HepG2 (cell line): ENCODE results near the gene UGT2B28.
"Not testable (repeated sequence)": the region's sequence is repeated elsewhere in the genome, so short reads cannot be mapped to it uniquely, and the experiment has no call there.

Source experiments
- EP300 ChIP-seq, 3 experiments: sonication (generic) in 1 of 3; formaldehyde crosslinking in 1 of 3; IDR thresholded peaks; 2 replicates each; pipeline versions ENCODE4 v1.5.1 to v1.6.1; 2011 to 2020; ENCODE audit warnings: low read depth in 2 of 3, low read length in 2 of 3, borderline replicate concordance in 1 of 3, improper control_type of control experiment in 1 of 3, mild to moderate bottlenecking in 1 of 3, missing genetic modification reagents in 1 of 3, moderate library complexity in 1 of 3
- FOXK1 ChIP-seq: sonication (generic); formaldehyde crosslinking; IDR thresholded peaks from 2 replicates; pipeline ENCODE4 v1.4.0; 2020; ENCODE audit warnings: low read depth, missing genetic modification reagents, borderline replicate concordance
- KLF6 ChIP-seq: IDR thresholded peaks from 2 replicates; pipeline ENCODE4 v1.8.0; 2016; ENCODE audit warnings: missing biosample characterization, missing genetic modification reagents
- NFYC ChIP-seq: IDR thresholded peaks from 2 replicates; pipeline ENCODE4 v1.6.1; 2016; ENCODE audit warnings: missing genetic modification reagents, missing compliant biosample characterization
- NR2F2 ChIP-seq: IDR thresholded peaks from 2 replicates; pipeline ENCODE4 v1.6.1; 2012; ENCODE audit warnings: low read depth, inconsistent platforms, borderline replicate concordance
- POLR2AphosphoS5 ChIP-seq: IDR thresholded peaks from 2 replicates; pipeline ENCODE4 v1.6.1; 2012; ENCODE audit warnings: low read depth, low read length
- SIN3B ChIP-seq: fragments of 150-350 bp; IDR thresholded peaks from 2 replicates; pipeline ENCODE4 v1.6.1; 2014; ENCODE audit warnings: low read length
- TRIM24 ChIP-seq: sonication (generic); formaldehyde crosslinking; IDR thresholded peaks from 2 replicates; pipeline ENCODE4 v1.8.0; 2022; ENCODE audit warnings: mild to moderate bottlenecking, missing genetic modification reagents
- ZBTB7A ChIP-seq: sonication (generic); formaldehyde crosslinking; IDR thresholded peaks from 2 replicates; pipeline ENCODE4 v1.8.0; 2022; ENCODE audit warnings: mild to moderate bottlenecking, missing genetic modification reagents
- ZNF263 ChIP-seq: sonication (generic); formaldehyde crosslinking; IDR thresholded peaks from 2 replicates; pipeline ENCODE4 v1.4.0; 2020; ENCODE audit warnings: missing genetic modification reagents
- ZNF891 ChIP-seq: sonication (generic); formaldehyde crosslinking; IDR thresholded peaks from 2 replicates; pipeline ENCODE4 v1.5.0; 2020; ENCODE audit warnings: mild to moderate bottlenecking, missing genetic modification reagents
- TF ChIP-seq, protein P1 (sequence below): sonication (generic); formaldehyde crosslinking; IDR thresholded peaks from 2 replicates; pipeline ENCODE4 v1.5.0; 2020; ENCODE audit warnings: mild to moderate bottlenecking, missing genetic modification reagents, moderate library complexity
- TF ChIP-seq, protein P2 (sequence below): sonication (generic); formaldehyde crosslinking; IDR thresholded peaks from 2 replicates; pipeline ENCODE4 v1.4.0; 2020; ENCODE audit warnings: missing genetic modification reagents, mild to moderate bottlenecking, borderline replicate concordance

DNA sequence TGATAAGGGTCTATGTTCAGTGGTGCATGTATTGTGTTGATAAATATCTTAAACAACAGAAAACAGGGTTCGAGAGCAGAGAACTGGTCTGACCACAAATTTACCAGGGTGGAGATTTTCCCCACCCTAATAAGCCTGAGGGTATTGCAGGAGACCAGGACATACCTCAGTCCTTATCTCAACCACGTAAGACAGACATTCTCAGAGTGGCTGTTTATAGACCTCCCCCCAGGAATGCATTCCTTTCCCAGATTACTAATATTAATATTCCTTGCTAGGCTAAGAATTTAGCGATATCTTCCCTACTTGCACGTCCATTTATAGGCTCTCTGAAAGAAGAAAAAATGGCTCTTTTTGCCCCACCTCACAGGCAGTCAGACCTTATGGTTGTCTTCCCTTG lies 16.1 kb downstream of the UGT2B28 start:
- TF ChIP-seq ZNF891 (CRISPR knock-in tag); TRIM24 (CRISPR knock-in tag); NR2F2; EP300 (IDR thresholded peaks at IDR 0.05; ENCODE audit: low read depth in 2 of 2, low read length in 2 of 2); EP300 (CRISPR knock-in tag; IDR thresholded peaks at IDR 0.05; ENCODE audit: borderline replicate concordance); ZBTB7A (CRISPR knock-in tag); FOXK1; KLF6 (CRISPR knock-in tag); ZNF263; SIN3B; NFYC; POLR2AphosphoS5: not testable (repeated sequence)
- TF ChIP-seq, protein P1, sequence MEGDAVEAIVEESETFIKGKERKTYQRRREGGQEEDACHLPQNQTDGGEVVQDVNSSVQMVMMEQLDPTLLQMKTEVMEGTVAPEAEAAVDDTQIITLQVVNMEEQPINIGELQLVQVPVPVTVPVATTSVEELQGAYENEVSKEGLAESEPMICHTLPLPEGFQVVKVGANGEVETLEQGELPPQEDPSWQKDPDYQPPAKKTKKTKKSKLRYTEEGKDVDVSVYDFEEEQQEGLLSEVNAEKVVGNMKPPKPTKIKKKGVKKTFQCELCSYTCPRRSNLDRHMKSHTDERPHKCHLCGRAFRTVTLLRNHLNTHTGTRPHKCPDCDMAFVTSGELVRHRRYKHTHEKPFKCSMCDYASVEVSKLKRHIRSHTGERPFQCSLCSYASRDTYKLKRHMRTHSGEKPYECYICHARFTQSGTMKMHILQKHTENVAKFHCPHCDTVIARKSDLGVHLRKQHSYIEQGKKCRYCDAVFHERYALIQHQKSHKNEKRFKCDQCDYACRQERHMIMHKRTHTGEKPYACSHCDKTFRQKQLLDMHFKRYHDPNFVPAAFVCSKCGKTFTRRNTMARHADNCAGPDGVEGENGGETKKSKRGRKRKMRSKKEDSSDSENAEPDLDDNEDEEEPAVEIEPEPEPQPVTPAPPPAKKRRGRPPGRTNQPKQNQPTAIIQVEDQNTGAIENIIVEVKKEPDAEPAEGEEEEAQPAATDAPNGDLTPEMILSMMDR, result not testable (repeated sequence)
- TF ChIP-seq, protein P2, sequence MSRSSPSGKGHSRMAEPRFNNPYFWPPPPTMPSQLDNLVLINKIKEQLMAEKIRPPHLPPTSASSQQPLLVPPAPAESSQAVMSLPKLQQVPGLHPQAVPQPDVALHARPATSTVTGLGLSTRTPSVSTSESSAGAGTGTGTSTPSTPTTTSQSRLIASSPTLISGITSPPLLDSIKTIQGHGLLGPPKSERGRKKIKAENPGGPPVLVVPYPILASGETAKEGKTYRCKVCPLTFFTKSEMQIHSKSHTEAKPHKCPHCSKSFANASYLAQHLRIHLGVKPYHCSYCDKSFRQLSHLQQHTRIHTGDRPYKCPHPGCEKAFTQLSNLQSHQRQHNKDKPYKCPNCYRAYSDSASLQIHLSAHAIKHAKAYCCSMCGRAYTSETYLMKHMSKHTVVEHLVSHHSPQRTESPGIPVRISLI (CRISPR knock-in tag), result not testable (repeated sequence)
